Smooth muscle cell (in vitro differentiated cells): Measurements from ENCODE around the gene IL31. TPM values are rescaled to one million over a fixed set of nuclear protein-coding genes. Genes with fewer than 3 reads are reported as not detected.

ENCODE experiments used
- DNase-seq: peaks from one replicate; lab custom pipeline; 2025; ENCODE audit not compliant: unreplicated experiment; lab: John Stamatoyannopoulos, UW
- H2AFZ ChIP-seq: fragments of 200-600 bp; sonication (generic); 2 replicates; pipeline ENCODE4 v1.6.0; 2016; ENCODE audit warnings: antibody characterized with exemption, low read depth, mild to moderate bottlenecking
- H3F3A ChIP-seq: fragments of 200-600 bp; sonication (generic); 2 replicates; pipeline ENCODE4 v1.6.0; 2017; ENCODE audit warnings: antibody characterized with exemption, low read depth
- H3K27ac ChIP-seq: fragments of 200-600 bp; sonication (generic); 2 replicates; pipeline ENCODE4 v1.5.1; 2016; ENCODE audit warnings: low read depth, mild to moderate bottlenecking
- H3K27me3 ChIP-seq: fragments of 200-600 bp; sonication (generic); 2 replicates; pipeline ENCODE4 v1.6.1; 2016; ENCODE audit warnings: low read depth, mild to moderate bottlenecking
- H3K36me3 ChIP-seq: fragments of 200-600 bp; sonication (generic); 2 replicates; pipeline ENCODE4 v1.5.1; 2016; ENCODE audit warnings: low read depth
- H3K4me1 ChIP-seq: fragments of 200-600 bp; sonication (generic); 2 replicates; pipeline ENCODE4 v1.5.1; 2016; ENCODE audit warnings: low read depth
- H3K4me2 ChIP-seq: fragments of 200-600 bp; sonication (generic); 2 replicates; pipeline ENCODE4 v1.6.0; 2016; ENCODE audit warnings: mild to moderate bottlenecking
- H3K4me3 ChIP-seq: fragments of 200-600 bp; sonication (generic); 2 replicates; pipeline ENCODE4 v1.5.1; 2016; ENCODE audit warnings: mild to moderate bottlenecking
- H3K79me2 ChIP-seq: fragments of 200-600 bp; sonication (generic); 2 replicates; pipeline ENCODE4 v1.6.0; 2016; ENCODE audit warnings: low read depth, mild to moderate bottlenecking
- H3K9ac ChIP-seq: fragments of 200-600 bp; sonication (generic); 2 replicates; pipeline ENCODE4 v1.6.0; 2016; ENCODE audit warnings: low read depth
- H3K9me3 ChIP-seq: fragments of 200-600 bp; sonication (generic); replicated peaks from 2 replicates; pipeline ENCODE4 v1.5.1; 2016; ENCODE audit warnings: low read depth
- H4K20me1 ChIP-seq: fragments of 200-600 bp; sonication (generic); 2 replicates; pipeline ENCODE4 v1.6.0; 2016; ENCODE audit warnings: low read depth
- WGBS: methylation state at CpG from one replicate; pipeline ENCODE4 v1.1.7; 2016; ENCODE audit warnings: low lambda C conversion rate; 5-methylcytosine and 5-hydroxymethylcytosine counted together
- polyA plus RNA-seq: library from polyadenylated mRNA; unstranded; fragments of >200 nt; fragmentation: Nextera tagmentation; extraction: Ambion mirVana; gene quantifications from 2 replicates; pipeline ENCODE4 v1.2.1, GENCODE V29; 2016
- total RNA-seq: library from RNA; depleted of rRNA; stranded (reverse); fragments of >200 nt; gene quantifications from 2 replicates; pipeline ENCODE4 v1.2.3, GENCODE V29; 2014
- TF ChIP-seq, protein P1 (sequence below): fragments of 200-600 bp; sonication (generic); IDR thresholded peaks from 2 replicates; pipeline ENCODE4 v1.5.1; 2017; ENCODE audit warnings: borderline replicate concordance, mild to moderate bottlenecking, antibody characterized with exemption; ENCODE audit not compliant: insufficient read depth, poor library complexity, severe bottlenecking

IL31 gene
- total and polyA plus RNA-seq, 2 experiments from 2014 or later, result not detected

DNA sequence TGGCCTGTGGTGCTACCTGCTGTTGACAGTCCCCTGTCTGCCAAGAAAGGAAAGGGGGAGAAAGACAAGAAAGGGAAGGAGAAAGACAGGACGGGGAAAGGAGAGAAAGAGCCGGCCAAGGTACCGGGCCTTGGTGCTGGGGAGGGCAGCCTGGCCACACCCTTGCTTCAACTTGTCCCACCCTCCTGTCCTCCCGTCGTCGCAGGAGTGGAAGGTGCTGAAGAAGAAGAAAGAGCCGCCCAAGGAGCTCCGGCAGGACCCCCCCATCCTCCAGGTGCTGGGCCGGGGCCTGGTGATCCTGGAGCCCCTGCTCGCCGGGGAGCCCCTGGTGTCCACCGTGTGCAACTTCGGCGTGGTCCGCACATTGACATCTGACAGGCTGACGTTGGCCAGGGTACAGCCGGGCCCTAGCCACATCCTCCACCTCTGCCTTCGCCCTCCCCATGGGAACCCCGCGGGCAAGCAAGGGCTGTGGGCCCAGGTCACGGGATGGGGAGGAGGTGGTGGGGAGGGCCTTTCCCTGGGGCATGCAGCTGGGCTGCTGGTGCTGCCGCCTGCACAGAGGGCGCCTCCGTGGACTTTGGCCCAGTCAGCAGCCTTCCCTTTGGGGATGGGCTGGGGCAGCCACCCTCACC, 26.6 kb upstream of the IL31 start:
- Histone ChIP-seq H3K36me3 (no peaks in the 10 kb centered on the region), H3K79me2 (no peaks in the 10 kb centered on the region), H3K27me3 (peaks cover 33% of the 10 kb centered on the region), H3K4me1 (no peaks in the 10 kb centered on the region), H2AFZ (no peak overlapping the region), H3K4me2 (no peak overlapping the region), H3F3A (no peaks in the 10 kb centered on the region), H3K4me3 (no peak overlapping the region), H3K27ac (no peak overlapping the region), H4K20me1 (no peaks in the 10 kb centered on the region), H3K9ac (no peak overlapping the region), H3K9me3 (no peaks in the 10 kb centered on the region)
- no peak for DNase-seq
- TF ChIP-seq, protein P1, sequence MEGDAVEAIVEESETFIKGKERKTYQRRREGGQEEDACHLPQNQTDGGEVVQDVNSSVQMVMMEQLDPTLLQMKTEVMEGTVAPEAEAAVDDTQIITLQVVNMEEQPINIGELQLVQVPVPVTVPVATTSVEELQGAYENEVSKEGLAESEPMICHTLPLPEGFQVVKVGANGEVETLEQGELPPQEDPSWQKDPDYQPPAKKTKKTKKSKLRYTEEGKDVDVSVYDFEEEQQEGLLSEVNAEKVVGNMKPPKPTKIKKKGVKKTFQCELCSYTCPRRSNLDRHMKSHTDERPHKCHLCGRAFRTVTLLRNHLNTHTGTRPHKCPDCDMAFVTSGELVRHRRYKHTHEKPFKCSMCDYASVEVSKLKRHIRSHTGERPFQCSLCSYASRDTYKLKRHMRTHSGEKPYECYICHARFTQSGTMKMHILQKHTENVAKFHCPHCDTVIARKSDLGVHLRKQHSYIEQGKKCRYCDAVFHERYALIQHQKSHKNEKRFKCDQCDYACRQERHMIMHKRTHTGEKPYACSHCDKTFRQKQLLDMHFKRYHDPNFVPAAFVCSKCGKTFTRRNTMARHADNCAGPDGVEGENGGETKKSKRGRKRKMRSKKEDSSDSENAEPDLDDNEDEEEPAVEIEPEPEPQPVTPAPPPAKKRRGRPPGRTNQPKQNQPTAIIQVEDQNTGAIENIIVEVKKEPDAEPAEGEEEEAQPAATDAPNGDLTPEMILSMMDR, result peak; percentile 3
- 85% methylated on average over 20 of the region's 24 CpGs for WGBS

GRCh38 chr12:122199484-122200355, 25.7 kb upstream of the IL31 start:
- Histone ChIP-seq H3K4me3 (no peak overlapping the region), H3K4me2 (no peak overlapping the region), H3K27ac (no peak overlapping the region), H2AFZ (no peak overlapping the region), H3K79me2 (no peaks in the 10 kb centered on the region), H3K9me3 (no peaks in the 10 kb centered on the region), H3K9ac (no peak overlapping the region), H4K20me1 (no peaks in the 10 kb centered on the region), H3F3A (no peaks in the 10 kb centered on the region), H3K4me1 (no peaks in the 10 kb centered on the region), H3K36me3 (no peaks in the 10 kb centered on the region), H3K27me3 (peaks cover 24% of the 10 kb centered on the region)
- TF ChIP-seq, protein P1, result no peak
- no peak for DNase-seq
- WGBS, result 93% methylated on average over 28 of the region's 29 CpGs

- no peak overlapping the region for H3K4me3 ChIP-seq
- no peak overlapping the region for H3K9ac ChIP-seq
- H3K27me3 ChIP-seq, result peaks cover 4% of the 10 kb centered on the region
- H3K27ac ChIP-seq, result no peak overlapping the region
- H3K36me3 ChIP-seq, result no peaks in the 10 kb centered on the region
- no peaks in the 10 kb centered on the region for H3K4me1 ChIP-seq
- H4K20me1 ChIP-seq, result no peaks in the 10 kb centered on the region
- TF ChIP-seq, protein P1, result no peak
- H3K4me2 ChIP-seq, result no peak overlapping the region
- H2AFZ ChIP-seq, result no peak overlapping the region
- no peaks in the 10 kb centered on the region for H3K9me3 ChIP-seq
- H3F3A ChIP-seq, result no peaks in the 10 kb centered on the region
- no peak for DNase-seq
- no peaks in the 10 kb centered on the region for H3K79me2 ChIP-seq
- 81% methylated on average over 1 of the region's 1 CpG for WGBS
Measured at GRCh38 chr12:122197612-122197966, 23.6 kb upstream of the IL31 start.
